Trophoblast cell (in vitro differentiated cells and primary cell): ENCODE measurements around the gene FGF2.

Experiments used
- DNase-seq, 2 donors: peaks; one replicate each; pipeline ENCODE4 v3.0.0-alpha.2; 2016
- H2AFZ ChIP-seq: 2 replicates; pipeline ENCODE4 v1.6.1; 2013; ENCODE audit warnings: low read length, moderate library complexity, mild to moderate bottlenecking; ENCODE audit not compliant: insufficient read depth, poor library complexity
- H2AK5ac ChIP-seq: 2 replicates; pipeline ENCODE4 v1.6.1; 2013; ENCODE audit warnings: mild to moderate bottlenecking, low read length
- H2BK120ac ChIP-seq: 2 replicates; pipeline ENCODE4 v1.6.1; 2013; ENCODE audit warnings: low read length, mild to moderate bottlenecking, moderate library complexity; ENCODE audit not compliant: insufficient read depth, poor library complexity
- H2BK12ac ChIP-seq: 2 replicates; pipeline ENCODE4 v1.6.1; 2013; ENCODE audit warnings: mild to moderate bottlenecking, low read length, moderate library complexity
- H2BK5ac ChIP-seq: 2 replicates; pipeline ENCODE4 v1.6.1; 2013; ENCODE audit warnings: low read length, low read depth, moderate library complexity, mild to moderate bottlenecking; ENCODE audit not compliant: poor library complexity
- H3K14ac ChIP-seq: 2 replicates; pipeline ENCODE4 v1.6.1; 2013; ENCODE audit warnings: mild to moderate bottlenecking, low read length
- H3K18ac ChIP-seq: 2 replicates; pipeline ENCODE4 v1.6.1; 2013; ENCODE audit warnings: mild to moderate bottlenecking, low read length
- H3K23ac ChIP-seq: 2 replicates; pipeline ENCODE4 v1.6.1; 2013; ENCODE audit warnings: low read length
- H3K27ac ChIP-seq: 2 replicates; pipeline ENCODE4 v1.5.1; 2013; ENCODE audit warnings: low read depth, mild to moderate bottlenecking, inconsistent platforms, low read length, moderate library complexity
- H3K27me3 ChIP-seq: 2 replicates; pipeline ENCODE4 v1.6.1; 2013; ENCODE audit warnings: inconsistent platforms, mild to moderate bottlenecking, low read length, moderate library complexity; ENCODE audit not compliant: insufficient read depth
- H3K36me3 ChIP-seq, 2 experiments: 1 replicate in 1 of 2; 2 replicates in 1 of 2; pipeline ENCODE4 v1.6.1; 2013; ENCODE audit warnings: low read length in 2 of 2, mild to moderate bottlenecking in 2 of 2, moderate library complexity in 1 of 2; ENCODE audit not compliant: insufficient read depth in 2 of 2, control insufficient read depth in 1 of 2
- H3K4ac ChIP-seq: 2 replicates; pipeline ENCODE4 v1.6.1; 2013; ENCODE audit warnings: low read depth, mild to moderate bottlenecking, low read length, moderate library complexity
- H3K4me1 ChIP-seq, 2 experiments: 1 replicate in 1 of 2; 2 replicates in 1 of 2; pipeline ENCODE4 v1.6.1; 2013; ENCODE audit warnings: low read length in 2 of 2, mild to moderate bottlenecking in 2 of 2, moderate library complexity in 1 of 2; ENCODE audit not compliant: insufficient read depth in 2 of 2, control insufficient read depth in 1 of 2
- H3K4me2 ChIP-seq: 2 replicates; pipeline ENCODE4 v1.6.1; 2013; ENCODE audit warnings: inconsistent platforms, mild to moderate bottlenecking, low read length, moderate library complexity
- H3K4me3 ChIP-seq: 2 replicates; pipeline ENCODE4 v1.5.1; 2013; ENCODE audit warnings: mild to moderate bottlenecking, low read depth, low read length, inconsistent platforms
- H3K79me1 ChIP-seq: one replicate; pipeline ENCODE4 v1.6.1; 2013; ENCODE audit warnings: low read length
- H3K79me2 ChIP-seq: 2 replicates; pipeline ENCODE4 v1.6.1; 2013; ENCODE audit warnings: low read length, mild to moderate bottlenecking; ENCODE audit not compliant: control insufficient read depth, insufficient read depth, poor library complexity
- H3K9ac ChIP-seq: 2 replicates; pipeline ENCODE4 v1.6.1; 2013; ENCODE audit warnings: mild to moderate bottlenecking, low read length
- H3K9me3 ChIP-seq: 2 replicates; pipeline ENCODE4 v1.6.1; 2013; ENCODE audit warnings: low read depth, mild to moderate bottlenecking, control low read depth, inconsistent platforms, low read length; ENCODE audit not compliant: insufficient read depth
- H4K12ac ChIP-seq: 2 replicates; pipeline ENCODE4 v1.6.1; 2013; ENCODE audit warnings: low read depth, mild to moderate bottlenecking, low read length, moderate library complexity
- H4K8ac ChIP-seq: 2 replicates; pipeline ENCODE4 v1.6.1; 2013; ENCODE audit warnings: low read depth, mild to moderate bottlenecking, low read length, moderate library complexity
- H4K91ac ChIP-seq: one replicate; pipeline ENCODE4 v1.6.1; 2013; ENCODE audit warnings: low read depth, mild to moderate bottlenecking, low read length, moderate library complexity
- WGBS: extraction: QIAGEN DNeasy Blood & Tissue Kit; methylation state at CpG from one replicate; pipeline ENCODE4 v1.1.7; 2013; ENCODE audit warnings: missing lambda C conversion rate; ENCODE audit not compliant: insufficient read length, insufficient coverage; ENCODE audit errors: extremely low coverage; 5-methylcytosine and 5-hydroxymethylcytosine counted together

Gene FGF2

DNA sequence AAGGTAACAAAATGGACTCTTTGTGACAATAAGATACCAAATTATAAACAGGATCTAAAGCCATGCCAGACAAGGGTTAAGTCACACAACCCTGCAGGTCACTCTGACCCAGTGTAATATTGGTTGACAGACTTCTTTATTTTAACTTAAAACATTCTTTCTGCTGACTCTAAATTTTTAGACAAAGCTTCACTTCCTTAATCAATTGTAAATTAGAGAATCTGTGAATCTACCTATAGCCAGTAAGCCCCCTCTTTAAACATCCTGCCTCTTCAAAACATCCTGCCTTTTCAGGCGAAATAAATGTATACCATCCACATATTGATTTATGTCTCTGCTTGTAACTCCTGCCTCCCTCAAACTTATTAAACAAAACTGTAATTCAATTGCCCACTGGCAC lies 81.6 kb downstream of the FGF2 start:
- H3K36me3 ChIP-seq: no peaks in the 10 kb centered on the region
- no CpG with 5 or more reads among the region's 1 CpG for WGBS
- H3K4me1 ChIP-seq: no peaks in the 10 kb centered on the region
- H3K14ac ChIP-seq: no peak overlapping the region
- H3K4me3 ChIP-seq: no peak overlapping the region
- H2BK12ac ChIP-seq: no peak overlapping the region
- no peak overlapping the region for H4K12ac ChIP-seq
- H2BK120ac ChIP-seq: no peak overlapping the region
- H2AK5ac ChIP-seq: no peak overlapping the region
- no peak overlapping the region for H4K91ac ChIP-seq
- H3K79me2 ChIP-seq: no peaks in the 10 kb centered on the region
- H3K4me2 ChIP-seq: no peak overlapping the region
- no peak overlapping the region for H3K9ac ChIP-seq
- no peaks in the 10 kb centered on the region for H3K79me1 ChIP-seq
- no peaks in the 10 kb centered on the region for H3K9me3 ChIP-seq
- no peak overlapping the region for H2BK5ac ChIP-seq
- no peak overlapping the region for H3K27ac ChIP-seq
- no peak overlapping the region for H4K8ac ChIP-seq
- no peak for DNase-seq
- H3K23ac ChIP-seq: no peak overlapping the region
- no peak overlapping the region for H3K18ac ChIP-seq
- H3K4ac ChIP-seq: no peak overlapping the region
- no peaks in the 10 kb centered on the region for H3K27me3 ChIP-seq
- H2AFZ ChIP-seq: no peak overlapping the region

DNA sequence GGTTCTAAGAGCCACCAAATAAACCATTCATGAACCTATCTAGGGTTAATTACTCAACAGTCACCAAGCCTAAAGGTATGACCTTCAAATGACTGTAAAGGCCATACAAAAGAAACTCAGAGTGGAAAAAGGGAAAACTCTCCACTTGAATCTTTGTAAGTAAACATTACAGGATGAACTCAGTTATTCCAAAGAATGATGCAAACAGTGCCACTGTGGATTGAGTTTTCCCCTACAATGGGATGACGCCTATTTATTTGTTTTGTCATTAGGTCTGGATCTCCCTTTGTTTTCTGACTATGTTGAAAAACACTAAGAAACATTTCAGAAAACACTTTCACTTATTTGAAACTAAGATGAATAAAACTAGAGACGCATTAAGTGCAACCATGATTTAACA lies 83.1 kb downstream of the FGF2 start:
- Histone ChIP-seq H3K79me2 (no peaks in the 10 kb centered on the region), H3K79me1 (no peaks in the 10 kb centered on the region), H4K8ac (no peak overlapping the region), H3K36me3 (no peaks in the 10 kb centered on the region), H2BK120ac (no peak overlapping the region), H3K23ac (no peak overlapping the region), H2AFZ (no peak overlapping the region), H4K91ac (no peak overlapping the region), H3K27me3 (no peaks in the 10 kb centered on the region), H3K9ac (no peak overlapping the region), H2BK5ac (no peak overlapping the region), H2AK5ac (no peak overlapping the region), H3K18ac (no peak overlapping the region), H4K12ac (no peak overlapping the region), H3K4me3 (no peak overlapping the region), H2BK12ac (no peak overlapping the region), H3K9me3 (no peaks in the 10 kb centered on the region), H3K4me2 (no peak overlapping the region), H3K4ac (no peak overlapping the region), H3K27ac (no peak overlapping the region), H3K4me1 (no peaks in the 10 kb centered on the region), H3K14ac (no peak overlapping the region)
- WGBS: no CpG with 5 or more reads among the region's 2 CpGs
- DNase-seq: no peak

DNA sequence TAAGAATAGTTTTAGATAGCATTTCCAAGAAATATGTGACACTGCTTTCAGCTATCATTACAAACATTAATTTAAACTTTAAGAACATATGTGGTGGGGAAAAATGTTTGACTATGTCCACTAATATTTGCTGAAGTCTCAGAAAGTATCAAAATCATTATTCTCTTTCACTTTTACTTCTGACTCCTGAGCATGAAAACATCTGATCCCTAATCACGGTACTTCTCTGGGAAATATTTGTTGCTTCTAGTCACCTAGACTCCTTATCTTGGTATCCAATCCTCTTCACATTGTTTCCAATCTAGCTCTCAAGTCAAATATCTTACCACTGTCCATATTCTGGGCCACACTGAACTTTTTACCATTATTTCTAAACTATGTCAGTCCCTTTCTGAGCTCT lies 85.0 kb downstream of the FGF2 start:
- Histone ChIP-seq H3K23ac (no peak overlapping the region), H3K4me1 (no peaks in the 10 kb centered on the region), H3K4me3 (no peak overlapping the region), H4K8ac (no peak overlapping the region), H3K4me2 (no peak overlapping the region), H3K36me3 (no peaks in the 10 kb centered on the region), H2BK12ac (no peak overlapping the region), H3K18ac (no peak overlapping the region), H3K79me2 (no peaks in the 10 kb centered on the region), H2BK120ac (no peak overlapping the region), H3K14ac (no peak overlapping the region), H3K9me3 (no peaks in the 10 kb centered on the region), H4K12ac (no peak overlapping the region), H2AK5ac (no peak overlapping the region), H3K79me1 (no peaks in the 10 kb centered on the region), H3K27ac (no peak overlapping the region), H2BK5ac (no peak overlapping the region), H3K4ac (no peak overlapping the region), H3K9ac (no peak overlapping the region), H2AFZ (no peak overlapping the region), H3K27me3 (no peaks in the 10 kb centered on the region), H4K91ac (no peak overlapping the region)
- no CpG with 5 or more reads among the region's 1 CpG for WGBS
- peak in 1 of 2 donors; percentile 60 for DNase-seq

DNA sequence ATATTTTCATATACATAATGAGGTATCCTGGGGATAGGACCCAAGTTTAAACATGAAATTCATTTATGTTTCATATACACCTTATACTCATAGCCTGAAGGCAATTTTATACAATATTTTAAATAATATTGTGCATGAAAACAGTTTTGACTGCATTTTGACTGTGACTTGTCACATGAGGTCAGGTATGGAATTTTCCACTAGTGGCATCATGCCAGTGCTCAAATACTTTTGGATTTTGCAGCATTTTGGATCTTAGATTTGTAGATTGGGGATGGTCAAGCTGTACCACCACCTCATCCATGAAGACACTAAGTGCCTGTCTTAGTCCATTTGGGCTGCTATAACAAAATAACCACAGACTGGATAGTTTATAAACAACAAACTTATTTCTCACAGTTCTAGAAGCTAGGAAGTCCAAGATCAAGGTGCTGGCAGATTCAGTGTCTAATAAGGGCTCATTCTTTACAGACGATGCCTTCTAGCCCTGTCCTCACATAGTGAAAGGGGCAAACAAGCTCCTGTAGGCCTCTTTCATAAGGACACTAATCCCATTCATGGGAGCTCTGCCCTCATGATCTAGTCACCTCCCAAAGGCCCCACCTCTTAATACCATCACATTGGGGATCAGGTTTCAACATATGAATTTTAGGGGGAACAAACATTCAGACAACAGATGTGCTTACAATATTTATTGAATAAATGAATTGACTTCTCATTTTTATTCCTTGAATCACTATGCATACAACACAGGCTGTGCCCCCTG lies 86.4 kb downstream of the FGF2 start:
- no peaks in the 10 kb centered on the region for H3K9me3 ChIP-seq
- no peaks in the 10 kb centered on the region for H3K79me2 ChIP-seq
- no peak overlapping the region for H2BK5ac ChIP-seq
- no peak overlapping the region for H3K4me3 ChIP-seq
- H3K36me3 ChIP-seq: no peaks in the 10 kb centered on the region
- H2AFZ ChIP-seq: no peak overlapping the region
- H3K18ac ChIP-seq: no peak overlapping the region
- no peak overlapping the region for H3K9ac ChIP-seq
- H3K23ac ChIP-seq: no peak overlapping the region
- H3K27me3 ChIP-seq: no peaks in the 10 kb centered on the region
- no peak overlapping the region for H3K27ac ChIP-seq
- no peak overlapping the region for H2BK12ac ChIP-seq
- H2AK5ac ChIP-seq: no peak overlapping the region
- H4K8ac ChIP-seq: no peak overlapping the region
- no peak overlapping the region for H3K14ac ChIP-seq
- no peaks in the 10 kb centered on the region for H3K79me1 ChIP-seq
- no peak overlapping the region for H4K12ac ChIP-seq
- DNase-seq: peak in 1 of 2 donors; percentile 28
- no peaks in the 10 kb centered on the region for H3K4me1 ChIP-seq
- no peak overlapping the region for H2BK120ac ChIP-seq
- no CpG with 5 or more reads among the region's 1 CpG for WGBS
- H3K4me2 ChIP-seq: no peak overlapping the region
- H3K4ac ChIP-seq: no peak overlapping the region
- no peak overlapping the region for H4K91ac ChIP-seq
